Right cardiac atrium (tissue), 5 donors: Measurements from ENCODE around the gene PEAK1. TPM values are rescaled to one million over a fixed set of nuclear protein-coding genes. Genes with fewer than 3 reads are reported as not detected.
A peak's percentile ranks its signal among the peaks of the same experiment; 100 is the strongest.
"Not testable (repeated sequence)": the region's sequence is repeated elsewhere in the genome, so short reads cannot be mapped to it uniquely, and the experiment has no call there.

Experiments
- ATAC-seq, 2 donors: fragments of 200-7000 bp; cut with Tn5 transposase; one replicate each; pipeline versions ENCODE4 v1.8.0 to v1.9.1; 2020; ENCODE audit warnings: moderate library complexity in 2 of 2, mild to moderate bottlenecking in 1 of 2
- DNase-seq, 3 donors: peaks; one replicate each; pipeline ENCODE4 v3.0.0-alpha.2; 2020
- H3K27ac ChIP-seq: one replicate; pipeline ENCODE4 v1.5.1; 2013; ENCODE audit warnings: mild to moderate bottlenecking, low read length, control low read depth, moderate library complexity
- H3K27me3 ChIP-seq: one replicate; pipeline ENCODE4 v1.6.1; 2013; ENCODE audit not compliant: control insufficient read depth, insufficient read depth
- H3K4me1 ChIP-seq: one replicate; pipeline ENCODE4 v1.6.1; 2013; ENCODE audit warnings: low read length; ENCODE audit not compliant: control insufficient read depth, insufficient read depth
- H3K4me3 ChIP-seq: one replicate; pipeline ENCODE4 v1.5.1; 2013; ENCODE audit warnings: low read length, control low read depth
- H3K9me3 ChIP-seq: one replicate; pipeline ENCODE4 v1.6.1; 2013; ENCODE audit warnings: low read length; ENCODE audit not compliant: control insufficient read depth
- WGBS: extraction: QIAGEN DNeasy Blood & Tissue Kit; methylation state at CpG from one replicate; pipeline ENCODE4 v1.1.7; 2013; 5-methylcytosine and 5-hydroxymethylcytosine counted together
- intact Hi-C, 4 donors: fragments of 100-400 bp; cut with DNase I; formaldehyde crosslinking; loops; one replicate each; pipeline versions ENCODE4 v1.11.0 to v1.14.0; 2022 to 2023
- polyA plus RNA-seq: library from polyadenylated mRNA; stranded (reverse); fragments of 200-250 nt; gene quantifications from one replicate; pipeline ENCODE4 v1.2.3, GENCODE V29; 2013
- total RNA-seq, 4 donors: library from RNA; stranded (reverse); fragmentation: NEBNext Ultra II Directional; extraction: Animal tissue kit (Norgen Biotek cat#: 25700); gene quantifications; one replicate each; pipeline ENCODE4 v1.2.1, GENCODE V29; 2021
- donor health status: healthy with polysubstance abuse.
- donor health status: DM: no; HTN: yes; CAD: no.
- donor health status: DM: no; HTN: no; CAD: no.
- donor health status: DM: no; HTN: yes; CAD: no; lungs with severe emphysema.
- donor health status: DM: yes; HTN: yes; CAD: no.

The PEAK1 gene
- total and polyA plus RNA-seq, 5 donors, result 13.8 to 97.3 (median 89.4) TPM

GRCh38 chr15:77187751-77188464, 232.0 kb downstream of the PEAK1 start:
- H3K4me1 ChIP-seq, result peaks cover 12% of the 10 kb centered on the region
- H3K4me3 ChIP-seq, result no peak overlapping the region
- WGBS, result 41% methylated on average over 4 of the region's 4 CpGs
- intact Hi-C loops, result loop anchor here (2.0 to 10.0 kb wide), 6 partner anchors 227 to 357 kb away; no protein-coding TSS in a partner anchor
- ATAC-seq (peak; percentile 88 to 97), DNase-seq (peak in 2 of 3 donors; percentile 55 to 59)
- H3K9me3 ChIP-seq, result no peaks in the 10 kb centered on the region
- H3K27me3 ChIP-seq, result no peaks in the 10 kb centered on the region
- peak overlapping the region; percentile 87 for H3K27ac ChIP-seq

- DNase-seq, result no peak
- H3K27me3 ChIP-seq, result no peaks in the 10 kb centered on the region
- no peak overlapping the region for H3K27ac ChIP-seq
- H3K9me3 ChIP-seq, result no peaks in the 10 kb centered on the region
- peaks cover 10% of the 10 kb centered on the region for H3K4me1 ChIP-seq
- intact Hi-C loops, result loop anchor here (2.0 to 10.0 kb wide), 6 partner anchors 228 to 358 kb away; no protein-coding TSS in a partner anchor
- no peak overlapping the region for H3K4me3 ChIP-seq
- 45% methylated on average over 3 of the region's 3 CpGs for WGBS
- ATAC-seq, result peak; percentile 22 to 38
These were observed 233.3 kb downstream of the PEAK1 start for GRCh38 chr15:77186594-77187011.

GRCh38 chr15:77185242-77185785, 234.6 kb downstream of the PEAK1 start:
- Histone ChIP-seq H3K9me3 (no peaks in the 10 kb centered on the region), H3K27ac (no peak overlapping the region), H3K4me1 (peaks cover 10% of the 10 kb centered on the region), H3K27me3 (no peaks in the 10 kb centered on the region), H3K4me3 (no peak overlapping the region)
- no peak for DNase-seq
- 59% methylated on average over 2 of the region's 2 CpGs for WGBS
- ATAC-seq, result no peak
- intact Hi-C loops, result loop anchor here (5.0 to 10.0 kb wide), 5 partner anchors 229 to 359 kb away; no protein-coding TSS in a partner anchor

- H3K9me3 ChIP-seq, H3K27ac ChIP-seq, ATAC-seq, H3K4me1 ChIP-seq, H3K4me3 ChIP-seq, H3K27me3 ChIP-seq: not testable (repeated sequence)
- peak in 1 of 3 donors; percentile 19 for DNase-seq
- 96% methylated on average over 4 of the region's 4 CpGs for WGBS
- intact Hi-C loops, result loop anchor here in 2 of 4 donors (10.0 kb wide), 2 partner anchors 230 to 360 kb away; no protein-coding TSS in a partner anchor
These were observed 235.6 kb downstream of the PEAK1 start for GRCh38 chr15:77184352-77184751.

- no peak for ATAC-seq
- 91% methylated on average over 3 of the region's 3 CpGs for WGBS
- H3K27ac ChIP-seq, result no peak overlapping the region
- intact Hi-C loops, result loop anchor here in 2 of 4 donors (10.0 kb wide), 2 partner anchors 232 to 362 kb away; no protein-coding TSS in a partner anchor
- DNase-seq, result no peak
- no peaks in the 10 kb centered on the region for H3K27me3 ChIP-seq
- peaks cover 2% of the 10 kb centered on the region for H3K4me1 ChIP-seq
- no peak overlapping the region for H3K4me3 ChIP-seq
- H3K9me3 ChIP-seq, result no peaks in the 10 kb centered on the region
These were observed 236.8 kb downstream of the PEAK1 start for GRCh38 chr15:77183066-77183465.

GRCh38 chr15:77181305-77182074, 238.4 kb downstream of the PEAK1 start:
- no peak for DNase-seq
- Histone ChIP-seq H3K27me3 (no peaks in the 10 kb centered on the region), H3K4me3 (no peak overlapping the region), H3K27ac (no peak overlapping the region), H3K9me3 (no peaks in the 10 kb centered on the region), H3K4me1 (no peaks in the 10 kb centered on the region)
- intact Hi-C loops, result loop anchor here in 2 of 4 donors (10.0 kb wide), 2 partner anchors 233 to 363 kb away; no protein-coding TSS in a partner anchor
- no peak for ATAC-seq
- WGBS, result 86% methylated on average over 5 of the region's 5 CpGs

GRCh38 chr15:77180757-77181156, 239.1 kb downstream of the PEAK1 start:
- WGBS, result 83% methylated on average over 5 of the region's 5 CpGs
- H3K27ac ChIP-seq, result no peak overlapping the region
- H3K4me3 ChIP-seq, result no peak overlapping the region
- no peak for DNase-seq
- no peak for ATAC-seq
- H3K4me1 ChIP-seq, result no peaks in the 10 kb centered on the region
- intact Hi-C loops, result loop anchor here in 2 of 4 donors (10.0 kb wide), 2 partner anchors 234 to 364 kb away; no protein-coding TSS in a partner anchor
- H3K9me3 ChIP-seq, result no peaks in the 10 kb centered on the region
- H3K27me3 ChIP-seq, result no peaks in the 10 kb centered on the region

- Histone ChIP-seq H3K9me3 (no peaks in the 10 kb centered on the region), H3K27me3 (no peaks in the 10 kb centered on the region), H3K4me3 (no peak overlapping the region), H3K27ac (no peak overlapping the region), H3K4me1 (no peaks in the 10 kb centered on the region)
- DNase-seq (no peak), ATAC-seq (no peak)
- WGBS, result 91% methylated on average over 6 of the region's 6 CpGs
- intact Hi-C loops, result loop anchor here in 2 of 4 donors (10.0 kb wide), 2 partner anchors 235 to 365 kb away; no protein-coding TSS in a partner anchor
These were observed 239.6 kb downstream of the PEAK1 start for GRCh38 chr15:77180270-77180669.

GRCh38 chr15:77179541-77179998, 240.3 kb downstream of the PEAK1 start:
- ATAC-seq (peak in 1 of 2 donors; percentile 14), DNase-seq (no peak)
- H3K9me3 ChIP-seq, result no peaks in the 10 kb centered on the region
- no peak overlapping the region for H3K4me3 ChIP-seq
- intact Hi-C loops, result no loop called here
- H3K4me1 ChIP-seq, result no peaks in the 10 kb centered on the region
- no peaks in the 10 kb centered on the region for H3K27me3 ChIP-seq
- H3K27ac ChIP-seq, result no peak overlapping the region

GRCh38 chr15:77178411-77178810, 241.5 kb downstream of the PEAK1 start:
- no peak overlapping the region for H3K27ac ChIP-seq
- ATAC-seq, result no peak
- intact Hi-C loops, result no loop called here
- H3K9me3 ChIP-seq, result no peaks in the 10 kb centered on the region
- H3K4me1 ChIP-seq, result no peaks in the 10 kb centered on the region
- no peaks in the 10 kb centered on the region for H3K27me3 ChIP-seq
- no peak overlapping the region for H3K4me3 ChIP-seq
- DNase-seq, result no peak
